PC-9 (cell line): ENCODE results near the gene PTGIR.

Source experiments
- CTCF ChIP-seq: fragments of 200-600 bp; sonication (generic); conservative IDR thresholded peaks from 2 replicates; pipeline ENCODE4 v1.6.1; 2017; ENCODE audit warnings: mixed run types, antibody characterized with exemption, mild to moderate bottlenecking, moderate library complexity
- EZH2 ChIP-seq: fragments of 200-600 bp; sonication (generic); IDR thresholded peaks from 2 replicates; pipeline ENCODE4 v1.8.0; 2017; ENCODE audit warnings: antibody characterized with exemption, low read depth

GRCh38 chr19:46654621-46655152 is 29.8 kb upstream of the PTGIR start:
- TF ChIP-seq CTCF (no peak), EZH2 (no peak)
